ENCODE results near the gene SLC27A3. TPM values are rescaled to one million over a fixed set of nuclear protein-coding genes. Genes with fewer than 3 reads are reported as not detected.

The SLC27A3 gene
- polyA plus RNA-seq, 1 donor from 2014 or later: 30.6 TPM

DNA sequence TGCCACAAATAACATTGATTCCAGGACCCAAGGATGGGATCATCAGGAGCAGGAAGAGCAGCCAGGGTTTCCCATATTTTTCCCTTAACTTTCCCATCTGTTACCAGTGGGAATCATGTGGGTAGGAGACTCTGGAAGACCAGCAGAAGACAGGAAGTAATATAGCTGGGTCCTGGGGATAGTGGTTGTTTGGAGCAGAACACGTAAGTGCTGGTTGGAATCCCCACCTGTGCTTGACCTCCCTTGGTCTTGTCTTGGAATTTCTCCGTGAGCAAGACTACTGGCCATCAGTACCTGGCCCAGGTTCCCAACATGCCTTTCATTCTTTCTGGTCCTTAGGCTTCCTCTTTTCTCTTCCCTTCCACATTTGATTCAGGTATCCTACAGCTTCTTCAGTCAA is 20.9 kb upstream of the SLC27A3 start:
- Histone ChIP-seq H3K9me3 (ENCODE audit: low read length) (no peaks in the 10 kb centered on the region), H3K36me3 (ENCODE audit: insufficient read depth, low read length) (peaks cover 7% of the 10 kb centered on the region), H2AFZ (ENCODE audit: low read depth, low read length) (no peak overlapping the region), H4K20me1 (ENCODE audit: insufficient read depth) (no peaks in the 10 kb centered on the region), H3K9me2 (ENCODE audit: insufficient read depth, low read length) (no peaks in the 10 kb centered on the region), H3K79me2 (replicated peaks; ENCODE audit: insufficient read depth, low read length) (no peaks in the 10 kb centered on the region), H3F3A (ENCODE audit: insufficient read depth, low read length, poor library complexity, severe bottlenecking) (no peaks in the 10 kb centered on the region), H3K27ac (ENCODE audit: low read length) (no peak overlapping the region), H3K9ac (ENCODE audit: low read length) (no peak overlapping the region), H3K4me3 (ENCODE audit: low read length) (no peak overlapping the region), H3K4me2 (ENCODE audit: low read length) (no peak overlapping the region), H3K27me3 (ENCODE audit: insufficient read depth, low read depth, low read length) (no peaks in the 10 kb centered on the region)
- TF ChIP-seq SMC3 (conservative IDR thresholded peaks at IDR 0.05; ENCODE audit: poor library complexity) (no peak), RAD21 (conservative IDR thresholded peaks at IDR 0.05) (no peak), POLR2AphosphoS5 (IDR thresholded peaks at IDR 0.05) (no peak), EZH2 (IDR thresholded peaks at IDR 0.05; ENCODE audit: borderline replicate concordance, insufficient read depth, low read length, poor library complexity, severe bottlenecking) (no peak), MXI1 (conservative IDR thresholded peaks at IDR 0.05; ENCODE audit: poor library complexity, severe bottlenecking) (no peak), TAF1 (IDR thresholded peaks at IDR 0.05; ENCODE audit: low read depth) (no peak), EP300 (conservative IDR thresholded peaks at IDR 0.05; ENCODE audit: poor library complexity, severe bottlenecking) (no peak)
- TF ChIP-seq, protein P1, sequence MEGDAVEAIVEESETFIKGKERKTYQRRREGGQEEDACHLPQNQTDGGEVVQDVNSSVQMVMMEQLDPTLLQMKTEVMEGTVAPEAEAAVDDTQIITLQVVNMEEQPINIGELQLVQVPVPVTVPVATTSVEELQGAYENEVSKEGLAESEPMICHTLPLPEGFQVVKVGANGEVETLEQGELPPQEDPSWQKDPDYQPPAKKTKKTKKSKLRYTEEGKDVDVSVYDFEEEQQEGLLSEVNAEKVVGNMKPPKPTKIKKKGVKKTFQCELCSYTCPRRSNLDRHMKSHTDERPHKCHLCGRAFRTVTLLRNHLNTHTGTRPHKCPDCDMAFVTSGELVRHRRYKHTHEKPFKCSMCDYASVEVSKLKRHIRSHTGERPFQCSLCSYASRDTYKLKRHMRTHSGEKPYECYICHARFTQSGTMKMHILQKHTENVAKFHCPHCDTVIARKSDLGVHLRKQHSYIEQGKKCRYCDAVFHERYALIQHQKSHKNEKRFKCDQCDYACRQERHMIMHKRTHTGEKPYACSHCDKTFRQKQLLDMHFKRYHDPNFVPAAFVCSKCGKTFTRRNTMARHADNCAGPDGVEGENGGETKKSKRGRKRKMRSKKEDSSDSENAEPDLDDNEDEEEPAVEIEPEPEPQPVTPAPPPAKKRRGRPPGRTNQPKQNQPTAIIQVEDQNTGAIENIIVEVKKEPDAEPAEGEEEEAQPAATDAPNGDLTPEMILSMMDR (IDR thresholded peaks at IDR 0.05; ENCODE audit: poor library complexity, severe bottlenecking): no peak
- TF ChIP-seq, protein P2, sequence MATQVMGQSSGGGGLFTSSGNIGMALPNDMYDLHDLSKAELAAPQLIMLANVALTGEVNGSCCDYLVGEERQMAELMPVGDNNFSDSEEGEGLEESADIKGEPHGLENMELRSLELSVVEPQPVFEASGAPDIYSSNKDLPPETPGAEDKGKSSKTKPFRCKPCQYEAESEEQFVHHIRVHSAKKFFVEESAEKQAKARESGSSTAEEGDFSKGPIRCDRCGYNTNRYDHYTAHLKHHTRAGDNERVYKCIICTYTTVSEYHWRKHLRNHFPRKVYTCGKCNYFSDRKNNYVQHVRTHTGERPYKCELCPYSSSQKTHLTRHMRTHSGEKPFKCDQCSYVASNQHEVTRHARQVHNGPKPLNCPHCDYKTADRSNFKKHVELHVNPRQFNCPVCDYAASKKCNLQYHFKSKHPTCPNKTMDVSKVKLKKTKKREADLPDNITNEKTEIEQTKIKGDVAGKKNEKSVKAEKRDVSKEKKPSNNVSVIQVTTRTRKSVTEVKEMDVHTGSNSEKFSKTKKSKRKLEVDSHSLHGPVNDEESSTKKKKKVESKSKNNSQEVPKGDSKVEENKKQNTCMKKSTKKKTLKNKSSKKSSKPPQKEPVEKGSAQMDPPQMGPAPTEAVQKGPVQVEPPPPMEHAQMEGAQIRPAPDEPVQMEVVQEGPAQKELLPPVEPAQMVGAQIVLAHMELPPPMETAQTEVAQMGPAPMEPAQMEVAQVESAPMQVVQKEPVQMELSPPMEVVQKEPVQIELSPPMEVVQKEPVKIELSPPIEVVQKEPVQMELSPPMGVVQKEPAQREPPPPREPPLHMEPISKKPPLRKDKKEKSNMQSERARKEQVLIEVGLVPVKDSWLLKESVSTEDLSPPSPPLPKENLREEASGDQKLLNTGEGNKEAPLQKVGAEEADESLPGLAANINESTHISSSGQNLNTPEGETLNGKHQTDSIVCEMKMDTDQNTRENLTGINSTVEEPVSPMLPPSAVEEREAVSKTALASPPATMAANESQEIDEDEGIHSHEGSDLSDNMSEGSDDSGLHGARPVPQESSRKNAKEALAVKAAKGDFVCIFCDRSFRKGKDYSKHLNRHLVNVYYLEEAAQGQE (IDR thresholded peaks at IDR 0.05; ENCODE audit: borderline replicate concordance): no peak

DNA sequence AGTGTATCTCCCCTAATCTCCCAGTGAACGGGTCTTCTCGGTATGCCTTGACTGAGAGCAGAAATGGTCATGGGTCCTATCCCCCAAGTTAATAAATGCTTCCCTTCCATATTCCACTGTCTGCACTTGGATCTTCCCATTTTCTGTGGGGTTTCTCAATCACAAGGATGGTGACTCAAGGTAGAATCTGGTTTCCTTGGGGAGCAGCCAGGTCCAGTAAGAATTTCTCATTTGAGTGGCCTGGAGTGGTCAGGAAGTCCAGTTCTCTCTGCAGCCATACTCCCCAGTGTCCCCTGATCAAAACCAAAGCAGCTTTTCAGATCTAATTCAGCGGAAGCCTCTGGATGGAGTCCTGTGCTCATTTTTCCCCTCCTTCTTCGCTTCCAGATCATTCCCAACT is 14.8 kb upstream of the SLC27A3 start:
- H3K4me2 ChIP-seq (ENCODE audit: low read length): no peak overlapping the region
- no peak overlapping the region for H3K4me3 ChIP-seq (ENCODE audit: low read length)
- H3K27me3 ChIP-seq (ENCODE audit: insufficient read depth, low read depth, low read length): no peaks in the 10 kb centered on the region
- no peak overlapping the region for H3K27ac ChIP-seq (ENCODE audit: low read length)
- no peaks in the 10 kb centered on the region for H3F3A ChIP-seq (ENCODE audit: insufficient read depth, low read length, poor library complexity, severe bottlenecking)
- H3K9me2 ChIP-seq (ENCODE audit: insufficient read depth, low read length): no peaks in the 10 kb centered on the region
- no peaks in the 10 kb centered on the region for H4K20me1 ChIP-seq (ENCODE audit: insufficient read depth)
- no peaks in the 10 kb centered on the region for H3K9me3 ChIP-seq (ENCODE audit: low read length)
- TF ChIP-seq MXI1 (conservative IDR thresholded peaks at IDR 0.05; ENCODE audit: poor library complexity, severe bottlenecking) (no peak), EP300 (conservative IDR thresholded peaks at IDR 0.05; ENCODE audit: poor library complexity, severe bottlenecking) (no peak), POLR2AphosphoS5 (IDR thresholded peaks at IDR 0.05) (no peak), EZH2 (IDR thresholded peaks at IDR 0.05; ENCODE audit: borderline replicate concordance, insufficient read depth, low read length, poor library complexity, severe bottlenecking) (no peak), SMC3 (conservative IDR thresholded peaks at IDR 0.05; ENCODE audit: poor library complexity) (no peak), RAD21 (conservative IDR thresholded peaks at IDR 0.05) (no peak), TAF1 (IDR thresholded peaks at IDR 0.05; ENCODE audit: low read depth) (no peak)
- TF ChIP-seq, protein P2 (IDR thresholded peaks at IDR 0.05; ENCODE audit: borderline replicate concordance): no peak
- TF ChIP-seq, protein P1 (IDR thresholded peaks at IDR 0.05; ENCODE audit: poor library complexity, severe bottlenecking): no peak
- no peak overlapping the region for H2AFZ ChIP-seq (ENCODE audit: low read depth, low read length)
- no peaks in the 10 kb centered on the region for H3K36me3 ChIP-seq (ENCODE audit: insufficient read depth, low read length)
- no peak overlapping the region for H3K9ac ChIP-seq (ENCODE audit: low read length)
- no peaks in the 10 kb centered on the region for H3K79me2 ChIP-seq (replicated peaks; ENCODE audit: insufficient read depth, low read length)

All from neural cell (in vitro differentiated cells).